HEK293 (cell line): ENCODE data around the gene CDC14A.
A peak's percentile ranks its signal among the peaks of the same experiment; 100 is the strongest.

ENCODE experiments used
- BCL6B ChIP-seq: fragments of 450-650 bp; formaldehyde crosslinking; IDR thresholded peaks from 2 replicates; pipeline ENCODE4 v1.5.1; 2017; ENCODE audit warnings: missing biosample characterization, missing genetic modification characterization
- FEZF1 ChIP-seq: fragments of 450-650 bp; formaldehyde crosslinking; IDR thresholded peaks from 2 replicates; pipeline ENCODE4 v1.5.1; 2016; ENCODE audit warnings: missing biosample characterization, missing genetic modification characterization
- INSM2 ChIP-seq: fragments of 450-650 bp; formaldehyde crosslinking; IDR thresholded peaks from 2 replicates; pipeline ENCODE4 v1.5.1; 2016; ENCODE audit warnings: missing biosample characterization, missing genetic modification characterization
- MZF1 ChIP-seq: fragments of 450-650 bp; formaldehyde crosslinking; IDR thresholded peaks from 2 replicates; pipeline ENCODE4 v1.5.1; 2017; ENCODE audit warnings: missing biosample characterization, missing genetic modification characterization, borderline replicate concordance
- PRDM1 ChIP-seq: fragments of 450-650 bp; formaldehyde crosslinking; IDR thresholded peaks from 2 replicates; pipeline ENCODE4; 2016; ENCODE audit warnings: missing biosample characterization, missing genetic modification characterization
- SP2 ChIP-seq: fragments of 450-650 bp; formaldehyde crosslinking; IDR thresholded peaks from 2 replicates; pipeline ENCODE4 v1.5.1; 2016; ENCODE audit warnings: missing biosample characterization, missing genetic modification characterization
- YY1 ChIP-seq: fragments of 450-650 bp; formaldehyde crosslinking; IDR thresholded peaks from 2 replicates; pipeline ENCODE4 v1.5.1; 2018; ENCODE audit warnings: missing biosample characterization, missing genetic modification characterization
- ZBTB17 ChIP-seq: fragments of 450-650 bp; formaldehyde crosslinking; IDR thresholded peaks from 2 replicates; pipeline ENCODE4 v1.5.1; 2016; ENCODE audit warnings: missing biosample characterization, missing genetic modification characterization
- ZBTB8A ChIP-seq: fragments of 450-650 bp; formaldehyde crosslinking; IDR thresholded peaks from 2 replicates; pipeline ENCODE4 v1.5.1; 2016; ENCODE audit warnings: missing biosample characterization, missing genetic modification characterization
- ZNF10 ChIP-seq: fragments of 450-650 bp; formaldehyde crosslinking; IDR thresholded peaks from 2 replicates; pipeline ENCODE4 v1.5.1; 2017; ENCODE audit warnings: missing biosample characterization, missing genetic modification characterization
- ZNF140 ChIP-seq: fragments of 450-650 bp; formaldehyde crosslinking; IDR thresholded peaks from 2 replicates; pipeline ENCODE4 v1.5.1; 2016; ENCODE audit warnings: missing biosample characterization, missing genetic modification characterization
- ZNF146 ChIP-seq: fragments of 450-650 bp; formaldehyde crosslinking; IDR thresholded peaks from 2 replicates; pipeline ENCODE4 v1.5.1; 2016; ENCODE audit warnings: missing biosample characterization, missing genetic modification characterization
- ZNF157 ChIP-seq: fragments of 450-650 bp; formaldehyde crosslinking; IDR thresholded peaks from 2 replicates; pipeline ENCODE4 v1.5.1; 2016; ENCODE audit warnings: missing biosample characterization, missing genetic modification characterization
- ZNF211 ChIP-seq: fragments of 450-650 bp; formaldehyde crosslinking; IDR thresholded peaks from 2 replicates; pipeline ENCODE4 v1.5.1; 2016; ENCODE audit warnings: low read depth, missing biosample characterization, missing genetic modification characterization
- ZNF248 ChIP-seq: fragments of 450-650 bp; formaldehyde crosslinking; IDR thresholded peaks from 2 replicates; pipeline ENCODE4 v1.5.1; 2017; ENCODE audit warnings: missing biosample characterization, missing genetic modification characterization
- ZNF280D ChIP-seq: fragments of 450-650 bp; formaldehyde crosslinking; IDR thresholded peaks from 2 replicates; pipeline ENCODE4 v1.5.1; 2016; ENCODE audit warnings: missing biosample characterization, missing genetic modification characterization
- ZNF292 ChIP-seq: fragments of 450-650 bp; formaldehyde crosslinking; IDR thresholded peaks from 2 replicates; pipeline ENCODE4 v1.5.1; 2016; ENCODE audit warnings: low read depth, missing biosample characterization, missing genetic modification characterization, borderline replicate concordance
- ZNF324 ChIP-seq: fragments of 450-650 bp; formaldehyde crosslinking; IDR thresholded peaks from 2 replicates; pipeline ENCODE4 v1.5.1; 2016; ENCODE audit warnings: missing biosample characterization, missing genetic modification characterization
- ZNF366 ChIP-seq: fragments of 450-650 bp; formaldehyde crosslinking; conservative IDR thresholded peaks from 2 replicates; pipeline ENCODE4 v1.5.1; 2016; ENCODE audit warnings: missing biosample characterization, missing genetic modification characterization
- ZNF544 ChIP-seq: fragments of 450-650 bp; formaldehyde crosslinking; IDR thresholded peaks from 2 replicates; pipeline ENCODE4 v1.5.0; 2017; ENCODE audit warnings: missing biosample characterization, missing genetic modification characterization
- ZNF600 ChIP-seq: fragments of 450-650 bp; formaldehyde crosslinking; IDR thresholded peaks from 2 replicates; pipeline ENCODE4 v1.5.1; 2016; ENCODE audit warnings: missing biosample characterization, missing genetic modification characterization
- ZNF768 ChIP-seq: fragments of 450-650 bp; formaldehyde crosslinking; IDR thresholded peaks from 2 replicates; pipeline ENCODE4 v1.5.1; 2018; ENCODE audit warnings: missing biosample characterization, mild to moderate bottlenecking, missing genetic modification characterization
- ZNF837 ChIP-seq: fragments of 450-650 bp; formaldehyde crosslinking; IDR thresholded peaks from 2 replicates; pipeline ENCODE4 v1.5.1; 2016; ENCODE audit warnings: missing biosample characterization, missing genetic modification characterization
- ZSCAN16 ChIP-seq: fragments of 450-650 bp; formaldehyde crosslinking; IDR thresholded peaks from 2 replicates; pipeline ENCODE4 v1.5.1; 2016; ENCODE audit warnings: missing biosample characterization, missing genetic modification characterization
- ZSCAN30 ChIP-seq: fragments of 450-650 bp; IDR thresholded peaks from 2 replicates; pipeline ENCODE4 v1.5.1; 2018; ENCODE audit warnings: missing biosample characterization, mild to moderate bottlenecking, missing genetic modification characterization, moderate library complexity
- TF ChIP-seq, protein P1 (sequence below): IDR thresholded peaks from 2 replicates; pipeline ENCODE4 v1.6.1; 2011; ENCODE audit warnings: mild to moderate bottlenecking, low read depth, low read length, borderline replicate concordance
- TF ChIP-seq, protein P2 (sequence below): fragments of 450-650 bp; formaldehyde crosslinking; IDR thresholded peaks from 2 replicates; pipeline ENCODE4 v1.5.1; 2017; ENCODE audit warnings: missing biosample characterization, missing genetic modification characterization
- TF ChIP-seq, protein P3 (sequence below): fragments of 450-650 bp; formaldehyde crosslinking; IDR thresholded peaks from 2 replicates; pipeline ENCODE4 v1.5.0; 2017; ENCODE audit warnings: missing biosample characterization, missing genetic modification characterization, borderline replicate concordance
- TF ChIP-seq, protein P4 (sequence below): fragments of 450-650 bp; formaldehyde crosslinking; IDR thresholded peaks from 2 replicates; pipeline ENCODE4 v1.5.1; 2016; ENCODE audit warnings: missing biosample characterization, missing genetic modification characterization

CDC14A gene

GRCh38 chr1:100354971-100355394 lies 2.7 kb downstream of the CDC14A start (continued):
- TF ChIP-seq BCL6B (tag by site-specific recombination) = no peak
- TF ChIP-seq, protein P1, sequence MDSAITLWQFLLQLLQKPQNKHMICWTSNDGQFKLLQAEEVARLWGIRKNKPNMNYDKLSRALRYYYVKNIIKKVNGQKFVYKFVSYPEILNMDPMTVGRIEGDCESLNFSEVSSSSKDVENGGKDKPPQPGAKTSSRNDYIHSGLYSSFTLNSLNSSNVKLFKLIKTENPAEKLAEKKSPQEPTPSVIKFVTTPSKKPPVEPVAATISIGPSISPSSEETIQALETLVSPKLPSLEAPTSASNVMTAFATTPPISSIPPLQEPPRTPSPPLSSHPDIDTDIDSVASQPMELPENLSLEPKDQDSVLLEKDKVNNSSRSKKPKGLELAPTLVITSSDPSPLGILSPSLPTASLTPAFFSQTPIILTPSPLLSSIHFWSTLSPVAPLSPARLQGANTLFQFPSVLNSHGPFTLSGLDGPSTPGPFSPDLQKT = no peak
- peak; percentile 95 for TF ChIP-seq ZBTB17 (tag by site-specific recombination)
- TF ChIP-seq, protein P2, sequence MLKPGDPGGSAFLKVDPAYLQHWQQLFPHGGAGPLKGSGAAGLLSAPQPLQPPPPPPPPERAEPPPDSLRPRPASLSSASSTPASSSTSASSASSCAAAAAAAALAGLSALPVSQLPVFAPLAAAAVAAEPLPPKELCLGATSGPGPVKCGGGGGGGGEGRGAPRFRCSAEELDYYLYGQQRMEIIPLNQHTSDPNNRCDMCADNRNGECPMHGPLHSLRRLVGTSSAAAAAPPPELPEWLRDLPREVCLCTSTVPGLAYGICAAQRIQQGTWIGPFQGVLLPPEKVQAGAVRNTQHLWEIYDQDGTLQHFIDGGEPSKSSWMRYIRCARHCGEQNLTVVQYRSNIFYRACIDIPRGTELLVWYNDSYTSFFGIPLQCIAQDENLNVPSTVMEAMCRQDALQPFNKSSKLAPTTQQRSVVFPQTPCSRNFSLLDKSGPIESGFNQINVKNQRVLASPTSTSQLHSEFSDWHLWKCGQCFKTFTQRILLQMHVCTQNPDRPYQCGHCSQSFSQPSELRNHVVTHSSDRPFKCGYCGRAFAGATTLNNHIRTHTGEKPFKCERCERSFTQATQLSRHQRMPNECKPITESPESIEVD (tag by site-specific recombination) = no peak
- TF ChIP-seq ZNF280D (tag by site-specific recombination) = no peak
- TF ChIP-seq MZF1 (tag by site-specific recombination) = peak; percentile 7; the same call in 1 of the 2 replicates
- TF ChIP-seq INSM2 (tag by site-specific recombination) = peak; percentile 97
- no peak for TF ChIP-seq ZNF146 (tag by site-specific recombination)
- TF ChIP-seq ZNF10 (tag by site-specific recombination) = peak; percentile 56; the same call in 1 of the 2 replicates
- TF ChIP-seq ZNF768 (tag by site-specific recombination) = no peak
- no peak for TF ChIP-seq ZNF211
- TF ChIP-seq ZNF544 (tag by site-specific recombination) = no peak
- TF ChIP-seq ZNF324 (tag by site-specific recombination) = no peak
- no peak for TF ChIP-seq ZNF157 (tag by site-specific recombination)
- TF ChIP-seq, protein P3, sequence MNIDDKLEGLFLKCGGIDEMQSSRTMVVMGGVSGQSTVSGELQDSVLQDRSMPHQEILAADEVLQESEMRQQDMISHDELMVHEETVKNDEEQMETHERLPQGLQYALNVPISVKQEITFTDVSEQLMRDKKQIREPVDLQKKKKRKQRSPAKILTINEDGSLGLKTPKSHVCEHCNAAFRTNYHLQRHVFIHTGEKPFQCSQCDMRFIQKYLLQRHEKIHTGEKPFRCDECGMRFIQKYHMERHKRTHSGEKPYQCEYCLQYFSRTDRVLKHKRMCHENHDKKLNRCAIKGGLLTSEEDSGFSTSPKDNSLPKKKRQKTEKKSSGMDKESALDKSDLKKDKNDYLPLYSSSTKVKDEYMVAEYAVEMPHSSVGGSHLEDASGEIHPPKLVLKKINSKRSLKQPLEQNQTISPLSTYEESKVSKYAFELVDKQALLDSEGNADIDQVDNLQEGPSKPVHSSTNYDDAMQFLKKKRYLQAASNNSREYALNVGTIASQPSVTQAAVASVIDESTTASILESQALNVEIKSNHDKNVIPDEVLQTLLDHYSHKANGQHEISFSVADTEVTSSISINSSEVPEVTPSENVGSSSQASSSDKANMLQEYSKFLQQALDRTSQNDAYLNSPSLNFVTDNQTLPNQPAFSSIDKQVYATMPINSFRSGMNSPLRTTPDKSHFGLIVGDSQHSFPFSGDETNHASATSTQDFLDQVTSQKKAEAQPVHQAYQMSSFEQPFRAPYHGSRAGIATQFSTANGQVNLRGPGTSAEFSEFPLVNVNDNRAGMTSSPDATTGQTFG (tag by site-specific recombination) = no peak
- TF ChIP-seq, protein P4, sequence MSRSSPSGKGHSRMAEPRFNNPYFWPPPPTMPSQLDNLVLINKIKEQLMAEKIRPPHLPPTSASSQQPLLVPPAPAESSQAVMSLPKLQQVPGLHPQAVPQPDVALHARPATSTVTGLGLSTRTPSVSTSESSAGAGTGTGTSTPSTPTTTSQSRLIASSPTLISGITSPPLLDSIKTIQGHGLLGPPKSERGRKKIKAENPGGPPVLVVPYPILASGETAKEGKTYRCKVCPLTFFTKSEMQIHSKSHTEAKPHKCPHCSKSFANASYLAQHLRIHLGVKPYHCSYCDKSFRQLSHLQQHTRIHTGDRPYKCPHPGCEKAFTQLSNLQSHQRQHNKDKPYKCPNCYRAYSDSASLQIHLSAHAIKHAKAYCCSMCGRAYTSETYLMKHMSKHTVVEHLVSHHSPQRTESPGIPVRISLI (tag by site-specific recombination) = no peak
- peak; percentile 86 for TF ChIP-seq ZNF366 (tag by site-specific recombination)
- no peak for TF ChIP-seq SP2 (tag by site-specific recombination)
- TF ChIP-seq ZNF837 = no peak
- no peak for TF ChIP-seq ZSCAN30
- peak; percentile 89 for TF ChIP-seq PRDM1 (tag by site-specific recombination)
- no peak for TF ChIP-seq ZNF140 (tag by site-specific recombination)
- no peak for TF ChIP-seq ZSCAN16
- TF ChIP-seq YY1 (tag by site-specific recombination) = no peak
- TF ChIP-seq ZNF600 (tag by site-specific recombination) = peak; percentile 90
- TF ChIP-seq FEZF1 (tag by site-specific recombination) = peak; percentile 64
- no peak for TF ChIP-seq ZBTB8A
- no peak for TF ChIP-seq ZNF248
- TF ChIP-seq ZNF292 (tag by site-specific recombination) = no peak
